Epithelial cell of esophagus (primary cell): ENCODE measurements around the gene ACER3.
"Not testable (repeated sequence)": the region's sequence is repeated elsewhere in the genome, so short reads cannot be mapped to it uniquely, and the experiment has no call there.

Experiments
- DNase-seq: peaks from one replicate; pipeline ENCODE4 v3.0.0; 2010; ENCODE audit warnings: low read depth
- H3K4me3 ChIP-seq: 2 replicates; pipeline ENCODE4 v1.5.1; 2011; ENCODE audit warnings: mild to moderate bottlenecking, low read length, control low read depth
- TF ChIP-seq, protein P1 (sequence below): IDR thresholded peaks from 2 replicates; pipeline ENCODE4 v1.5.1; 2011; ENCODE audit warnings: low read depth, mild to moderate bottlenecking, low read length, control low read depth, inconsistent platforms; ENCODE audit not compliant: insufficient read depth; ENCODE audit errors: missing control alignments

Gene ACER3

DNA sequence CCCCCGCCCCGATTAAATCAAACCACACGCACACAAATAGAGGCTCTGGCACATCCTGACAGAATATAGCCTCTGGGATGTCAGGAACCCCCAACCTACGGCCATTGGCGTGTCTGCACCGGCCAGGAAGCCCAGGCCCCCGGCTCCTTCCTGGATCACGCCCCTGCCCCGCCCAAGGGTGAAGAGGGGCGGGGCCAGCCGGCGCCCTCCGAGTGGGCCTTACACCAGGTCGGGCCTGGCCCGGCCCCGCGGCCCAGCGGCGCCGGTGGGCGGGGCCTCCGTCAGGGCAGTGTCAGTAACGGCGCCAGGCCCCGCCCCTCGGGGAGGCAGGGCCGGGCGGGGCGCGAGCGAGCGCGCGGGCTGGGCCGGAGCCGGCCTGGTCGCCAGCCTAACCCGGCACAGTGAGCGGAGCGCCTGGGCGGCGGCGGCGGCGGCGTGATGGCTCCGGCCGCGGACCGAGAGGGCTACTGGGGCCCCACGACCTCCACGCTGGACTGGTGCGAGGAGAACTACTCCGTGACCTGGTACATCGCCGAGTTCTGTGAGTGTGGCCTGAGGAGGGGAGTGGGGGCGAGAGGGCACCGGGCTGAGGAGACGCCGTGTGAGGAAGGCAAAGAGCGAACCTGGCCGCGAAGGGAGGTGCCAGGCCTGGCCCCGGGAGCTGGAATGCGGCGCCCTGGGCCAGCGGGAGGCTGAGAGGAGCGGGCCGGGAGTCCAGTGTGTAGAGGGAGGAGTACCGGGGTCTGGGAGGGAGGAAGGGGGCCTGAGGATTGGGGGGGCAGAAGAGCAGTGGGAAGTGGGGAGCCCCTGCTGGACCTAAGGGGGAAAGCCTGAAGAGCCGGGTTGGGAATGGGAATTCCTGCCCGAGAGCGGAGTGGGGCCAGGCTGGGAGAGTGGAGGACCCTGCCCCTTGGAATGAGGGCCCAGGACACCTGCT, at the start of gene ACER3:
TSS of gene ACER3 (plus strand) at position 380 of the 937 bp plus-strand sequence. CDS start at position 439, 59 bp downstream.
- peak; percentile 90 for DNase-seq
- TF ChIP-seq, protein P1, sequence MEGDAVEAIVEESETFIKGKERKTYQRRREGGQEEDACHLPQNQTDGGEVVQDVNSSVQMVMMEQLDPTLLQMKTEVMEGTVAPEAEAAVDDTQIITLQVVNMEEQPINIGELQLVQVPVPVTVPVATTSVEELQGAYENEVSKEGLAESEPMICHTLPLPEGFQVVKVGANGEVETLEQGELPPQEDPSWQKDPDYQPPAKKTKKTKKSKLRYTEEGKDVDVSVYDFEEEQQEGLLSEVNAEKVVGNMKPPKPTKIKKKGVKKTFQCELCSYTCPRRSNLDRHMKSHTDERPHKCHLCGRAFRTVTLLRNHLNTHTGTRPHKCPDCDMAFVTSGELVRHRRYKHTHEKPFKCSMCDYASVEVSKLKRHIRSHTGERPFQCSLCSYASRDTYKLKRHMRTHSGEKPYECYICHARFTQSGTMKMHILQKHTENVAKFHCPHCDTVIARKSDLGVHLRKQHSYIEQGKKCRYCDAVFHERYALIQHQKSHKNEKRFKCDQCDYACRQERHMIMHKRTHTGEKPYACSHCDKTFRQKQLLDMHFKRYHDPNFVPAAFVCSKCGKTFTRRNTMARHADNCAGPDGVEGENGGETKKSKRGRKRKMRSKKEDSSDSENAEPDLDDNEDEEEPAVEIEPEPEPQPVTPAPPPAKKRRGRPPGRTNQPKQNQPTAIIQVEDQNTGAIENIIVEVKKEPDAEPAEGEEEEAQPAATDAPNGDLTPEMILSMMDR: no peak
- H3K4me3 ChIP-seq: peak within 1 kb of the TSS; percentile 68

DNA sequence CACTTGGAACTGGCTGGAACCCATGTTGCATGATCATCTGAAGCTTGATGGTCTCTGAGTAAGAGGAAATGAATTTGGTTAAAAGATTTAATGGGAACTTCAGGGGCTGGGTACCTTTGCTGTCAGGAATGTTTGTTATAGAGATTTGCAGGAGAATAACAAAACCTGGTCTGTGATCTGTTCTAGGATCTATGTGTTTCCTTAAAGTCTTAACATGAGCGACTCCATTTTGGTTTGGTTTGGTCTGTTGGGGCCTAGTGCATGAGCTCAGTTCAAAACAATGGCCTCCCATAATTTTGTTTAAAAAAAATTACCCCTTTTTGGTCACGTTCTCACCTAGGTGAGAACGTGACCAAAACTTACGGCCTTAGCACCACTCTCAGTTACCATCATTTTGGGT, 49.5 kb upstream of the ACER3 start:
- H3K4me3 ChIP-seq: no peak overlapping the region
- TF ChIP-seq, protein P1: no peak
- no peak for DNase-seq

- DNase-seq: no peak
- TF ChIP-seq, protein P1: no peak
- H3K4me3 ChIP-seq: no peak overlapping the region
Measured at GRCh38 chr11:76814414-76814813, 46.3 kb upstream of the ACER3 start.

GRCh38 chr11:76815678-76816077, 45.0 kb upstream of the ACER3 start:
- DNase-seq, H3K4me3 ChIP-seq: not testable (repeated sequence)

- TF ChIP-seq, protein P1: no peak
- DNase-seq: no peak
- no peak overlapping the region for H3K4me3 ChIP-seq
Measured at GRCh38 chr11:76820184-76820566, 40.5 kb upstream of the ACER3 start.

DNA sequence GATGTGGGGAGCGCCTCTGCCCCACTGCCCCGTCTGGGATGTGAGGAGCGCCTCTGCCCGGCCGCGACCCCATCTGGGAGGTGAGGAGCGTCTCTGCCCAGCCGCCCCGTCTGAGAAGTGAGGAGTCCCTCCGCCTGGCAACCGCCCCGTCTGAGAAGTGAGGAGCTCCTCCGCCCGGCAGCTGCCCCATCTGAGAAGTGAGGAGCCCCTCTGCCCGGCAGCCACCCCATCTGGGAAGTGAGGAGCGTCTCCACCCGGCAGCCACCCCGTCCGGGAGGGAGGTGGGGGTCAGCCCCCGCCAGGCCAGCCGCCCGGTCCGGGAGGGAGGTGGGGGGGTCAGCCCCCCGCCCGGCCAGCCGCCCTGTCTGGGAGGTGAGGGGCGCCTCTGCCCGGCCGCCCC, 39.3 kb upstream of the ACER3 start:
- not testable (repeated sequence) for DNase-seq, H3K4me3 ChIP-seq

DNA sequence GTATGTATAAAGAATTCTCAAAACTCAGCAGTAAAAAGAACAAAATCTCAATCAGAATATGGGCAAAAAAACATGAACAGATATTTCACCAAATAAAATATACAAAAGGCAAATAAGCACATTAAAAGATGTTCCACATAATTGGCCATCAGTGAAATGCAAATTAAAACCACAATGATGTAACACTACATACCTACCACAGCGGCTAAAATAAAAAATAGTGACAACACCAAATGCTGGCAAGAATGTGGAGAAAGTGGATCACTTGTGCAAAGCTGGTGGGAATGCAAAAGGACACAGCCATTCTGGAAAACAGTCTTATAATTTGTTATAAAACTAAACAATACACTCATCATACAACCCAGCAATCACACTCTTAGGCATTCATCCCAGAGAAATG, 38.3 kb upstream of the ACER3 start:
- TF ChIP-seq, protein P1: no peak
- DNase-seq: no peak
- no peak overlapping the region for H3K4me3 ChIP-seq

- H3K4me3 ChIP-seq: no peak overlapping the region
- TF ChIP-seq, protein P1: no peak
- DNase-seq: peak; percentile 95
Measured at GRCh38 chr11:76823481-76824028, 37.2 kb upstream of the ACER3 start.
